ENCODE results near the gene ZNF576. TPM values are rescaled to one million over a fixed set of nuclear protein-coding genes. Genes with fewer than 3 reads are reported as not detected.
A peak's percentile ranks its signal among the peaks of the same experiment; 100 is the strongest.
"Not testable (repeated sequence)": the region's sequence is repeated elsewhere in the genome, so short reads cannot be mapped to it uniquely, and the experiment has no call there.

ZNF576 gene
- total and polyA plus RNA-seq, 4 experiments from 2014 or later = 8.4 to 18.6 (median 15.7) TPM

- Histone ChIP-seq H3K36me3 (ENCODE audit: insufficient read depth, low read length) (peaks cover 26% of the 10 kb centered on the region), H3K4me1 (ENCODE audit: insufficient read depth, low read length) (peaks cover 26% of the 10 kb centered on the region), H3K4me3 (ENCODE audit: low read length in 2 of 2) (no peak overlapping the region), H3K27me3 (ENCODE audit: insufficient read depth, low read length) (no peaks in the 10 kb centered on the region), H3K27ac (ENCODE audit: low read depth, low read length) (peak overlapping the region; percentile 93), H3K9me3 (ENCODE audit: control insufficient read depth in 1 of 2, low read length in 2 of 2) (no peaks in the 10 kb centered on the region)
- Mint-ChIP-seq H3K9me3 (no peaks in the 10 kb centered on the region), H3K4me1 (peaks cover 24 to 49% (median 34%) of the 10 kb centered on the region in 4 donors), H3K36me3 (peaks cover 4 to 55% of the 10 kb centered on the region in 2 donors), H3K4me3 (peak overlapping the region; percentile 51 to 98 (median 95)), H3K27me3 (no peaks in the 10 kb centered on the region), H3K27ac (peak overlapping the region; percentile 100)
- CTCF ChIA-PET (ENCODE audit: partially characterized antibody) = interaction anchor here (1.2 to 7.2 kb wide), 4 partner anchors 9 to 79 kb away, joined by 4 to 245 read pairs (median 44); partner anchors contain the start of genes PINLYP and XRCC1
- intact Hi-C loops (cut with micrococcal nuclease) = loop anchor here (5.0 kb wide), 1 partner anchor 136 kb away; no protein-coding TSS in a partner anchor
- no peak for DNase-seq
- POLR2A ChIA-PET (ENCODE audit: partially characterized antibody) = interaction anchor here (0.8 to 5.1 kb wide), 2 partner anchors 23 to 65 kb away, joined by 4 to 49 read pairs; partner anchors contain the start of genes PINLYP, XRCC1 and ZNF575
Observed at GRCh38 chr19:43597876-43598275, 1.5 kb downstream of the ZNF576 start.

GRCh38 chr19:43598445-43599240 lies 2.2 kb downstream of the ZNF576 start:
- DNase-seq = no peak
- CTCF ChIA-PET (ENCODE audit: partially characterized antibody) = interaction anchor here (2.5 to 7.2 kb wide), 2 partner anchors 43 to 45 kb away, joined by 9 to 245 read pairs; no protein-coding TSS in a partner anchor
- Histone ChIP-seq H3K27me3 (ENCODE audit: insufficient read depth, low read length) (no peaks in the 10 kb centered on the region), H3K36me3 (ENCODE audit: insufficient read depth, low read length) (peaks cover 21% of the 10 kb centered on the region), H3K27ac (ENCODE audit: low read depth, low read length) (no peak overlapping the region), H3K4me3 (ENCODE audit: low read length in 2 of 2) (no peak overlapping the region), H3K9me3 (ENCODE audit: control insufficient read depth in 1 of 2, low read length in 2 of 2) (no peaks in the 10 kb centered on the region), H3K4me1 (ENCODE audit: insufficient read depth, low read length) (peaks cover 26% of the 10 kb centered on the region)
- intact Hi-C loops (cut with micrococcal nuclease) = loop anchor here (5.0 kb wide), 1 partner anchor 136 kb away; no protein-coding TSS in a partner anchor
- POLR2A ChIA-PET (ENCODE audit: partially characterized antibody) = no interaction called here
- Mint-ChIP-seq H3K27ac (peak overlapping the region in 6 of 7 donors; percentile 41 to 100 (median 100)), H3K9me3 (no peaks in the 10 kb centered on the region), H3K4me1 (peaks cover 20 to 42% (median 31%) of the 10 kb centered on the region in 4 donors), H3K36me3 (peaks cover 3 to 50% of the 10 kb centered on the region in 2 donors), H3K4me3 (peak overlapping the region in 2 of 8 donors; percentile 51 to 94), H3K27me3 (no peaks in the 10 kb centered on the region)

- H3K27ac Mint-ChIP-seq = peak overlapping the region in 4 of 7 donors; percentile 36 to 100 (median 52)
- intact Hi-C loops (cut with micrococcal nuclease) = loop anchor here (5.0 kb wide), 1 partner anchor 137 kb away; no protein-coding TSS in a partner anchor
- peaks cover 17 to 38% (median 28%) of the 10 kb centered on the region in 4 donors for H3K4me1 Mint-ChIP-seq
- H3K4me3 ChIP-seq (ENCODE audit: low read length in 2 of 2) = no peak overlapping the region
- H3K4me3 Mint-ChIP-seq = peak overlapping the region in 1 of 8 donors; percentile 15
- no peaks in the 10 kb centered on the region for H3K9me3 ChIP-seq (ENCODE audit: control insufficient read depth in 1 of 2, low read length in 2 of 2)
- H3K36me3 Mint-ChIP-seq = peaks cover 0 to 50% of the 10 kb centered on the region in 2 donors
- H3K9me3 Mint-ChIP-seq = no peaks in the 10 kb centered on the region
- no peaks in the 10 kb centered on the region for H3K27me3 ChIP-seq (ENCODE audit: insufficient read depth, low read length)
- H3K27me3 Mint-ChIP-seq = no peaks in the 10 kb centered on the region
- H3K36me3 ChIP-seq (ENCODE audit: insufficient read depth, low read length) = peaks cover 19% of the 10 kb centered on the region
- no peak overlapping the region for H3K27ac ChIP-seq (ENCODE audit: low read depth, low read length)
- H3K4me1 ChIP-seq (ENCODE audit: insufficient read depth, low read length) = peaks cover 18% of the 10 kb centered on the region
- no peak for DNase-seq
- POLR2A ChIA-PET (ENCODE audit: partially characterized antibody) = interaction anchor here (0.9 to 1.1 kb wide), 2 partner anchors 16 to 25 kb away, joined by 3 to 6 read pairs; partner anchors contain the start of genes PINLYP and XRCC1
- CTCF ChIA-PET (ENCODE audit: partially characterized antibody) = interaction anchor here (0.8 to 2.5 kb wide), 4 partner anchors 26 to 53 kb away, joined by 3 to 9 read pairs (median 4); no protein-coding TSS in a partner anchor
Observed at GRCh38 chr19:43599635-43600295, 3.4 kb downstream of the ZNF576 start.

GRCh38 chr19:43600326-43600725 lies 3.9 kb downstream of the ZNF576 start:
- H3K27me3 Mint-ChIP-seq; H3K27me3 ChIP-seq (ENCODE audit: insufficient read depth, low read length); H3K4me3 Mint-ChIP-seq; H3K9me3 Mint-ChIP-seq; DNase-seq; intact Hi-C loops (cut with micrococcal nuclease); H3K4me3 ChIP-seq (ENCODE audit: low read length in 2 of 2); H3K9me3 ChIP-seq (ENCODE audit: control insufficient read depth in 1 of 2, low read length in 2 of 2); H3K27ac ChIP-seq (ENCODE audit: low read depth, low read length): not testable (repeated sequence)
- ChIA-PET POLR2A (ENCODE audit: partially characterized antibody) (interaction anchor here (1.1 kb wide), 1 partner anchor 26 kb away, joined by 6 read pairs; the partner anchor contains the start of genes PINLYP and XRCC1), CTCF (ENCODE audit: partially characterized antibody) (interaction anchor here (0.8 to 2.5 kb wide), 4 partner anchors 26 to 52 kb away, joined by 3 to 9 read pairs (median 4); no protein-coding TSS in a partner anchor)
- Histone ChIP-seq H3K36me3 (ENCODE audit: insufficient read depth, low read length) (peaks cover 19% of the 10 kb centered on the region), H3K4me1 (ENCODE audit: insufficient read depth, low read length) (peaks cover 18% of the 10 kb centered on the region)
- Mint-ChIP-seq H3K4me1 (peaks cover 17 to 35% (median 25%) of the 10 kb centered on the region in 4 donors), H3K27ac (peak overlapping the region in 2 of 7 donors; percentile 35 to 36), H3K36me3 (peaks cover 0 to 50% of the 10 kb centered on the region in 2 donors)

- no peak overlapping the region for H3K27ac ChIP-seq (ENCODE audit: low read depth, low read length)
- H3K36me3 ChIP-seq (ENCODE audit: insufficient read depth, low read length) = no peaks in the 10 kb centered on the region
- ChIA-PET POLR2A (ENCODE audit: partially characterized antibody) (interaction anchor here (0.5 to 0.7 kb wide), 3 partner anchors 10 to 41 kb away, joined by 3 to 6 read pairs (median 3); partner anchors contain the start of genes IRGQ and ZNF576), CTCF (ENCODE audit: partially characterized antibody) (interaction anchor here (1.0 to 2.0 kb wide), 4 partner anchors 9 to 51 kb away, joined by 3 to 6 read pairs (median 4); partner anchors contain the start of gene IRGQ)
- Mint-ChIP-seq H3K9me3 (no peaks in the 10 kb centered on the region), H3K27ac (peak overlapping the region in 1 of 7 donors; percentile 25), H3K4me3 (no peak overlapping the region), H3K4me1 (peaks cover 0 to 6% (median 1%) of the 10 kb centered on the region in 4 donors), H3K36me3 (peaks cover 6 to 35% of the 10 kb centered on the region in 2 donors), H3K27me3 (no peaks in the 10 kb centered on the region)
- H3K4me1 ChIP-seq (ENCODE audit: insufficient read depth, low read length) = no peaks in the 10 kb centered on the region
- intact Hi-C loops (cut with micrococcal nuclease) = no loop called here
- no peak for DNase-seq
- no peak overlapping the region for H3K4me3 ChIP-seq (ENCODE audit: low read length in 2 of 2)
- H3K9me3 ChIP-seq (ENCODE audit: control insufficient read depth in 1 of 2, low read length in 2 of 2) = no peaks in the 10 kb centered on the region
- no peaks in the 10 kb centered on the region for H3K27me3 ChIP-seq (ENCODE audit: insufficient read depth, low read length)
Observed at GRCh38 chr19:43605875-43606568, 9.6 kb downstream of the ZNF576 start.

- no peaks in the 10 kb centered on the region for H3K4me1 ChIP-seq (ENCODE audit: insufficient read depth, low read length)
- no peaks in the 10 kb centered on the region for H3K9me3 Mint-ChIP-seq
- peaks cover 0 to 10% (median 1%) of the 10 kb centered on the region in 4 donors for H3K4me1 Mint-ChIP-seq
- ChIA-PET CTCF (ENCODE audit: partially characterized antibody) (interaction anchor here (0.6 to 2.0 kb wide), 5 partner anchors 9 to 52 kb away, joined by 3 to 6 read pairs (median 4); partner anchors contain the start of gene IRGQ), POLR2A (ENCODE audit: partially characterized antibody) (interaction anchor here (0.5 kb wide), 1 partner anchor 9 kb away, joined by 3 read pairs; no protein-coding TSS in a partner anchor)
- no peak overlapping the region for H3K4me3 ChIP-seq (ENCODE audit: low read length in 2 of 2)
- no peak overlapping the region for H3K27ac ChIP-seq (ENCODE audit: low read depth, low read length)
- no peaks in the 10 kb centered on the region for H3K27me3 ChIP-seq (ENCODE audit: insufficient read depth, low read length)
- peaks cover 8 to 32% of the 10 kb centered on the region in 2 donors for H3K36me3 Mint-ChIP-seq
- intact Hi-C loops (cut with micrococcal nuclease) = no loop called here
- DNase-seq = no peak
- no peaks in the 10 kb centered on the region for H3K9me3 ChIP-seq (ENCODE audit: control insufficient read depth in 1 of 2, low read length in 2 of 2)
- H3K4me3 Mint-ChIP-seq = no peak overlapping the region
- peak overlapping the region in 2 of 7 donors; percentile 5 to 51 for H3K27ac Mint-ChIP-seq
- H3K36me3 ChIP-seq (ENCODE audit: insufficient read depth, low read length) = no peaks in the 10 kb centered on the region
- H3K27me3 Mint-ChIP-seq = no peaks in the 10 kb centered on the region
Observed at GRCh38 chr19:43606569-43607229, 10.3 kb downstream of the ZNF576 start.

All from CD4-positive, alpha-beta memory T cell (primary cell).